ENCODE data around the gene CXCL8.
"Not testable (repeated sequence)": the region's sequence is repeated elsewhere in the genome, so short reads cannot be mapped to it uniquely, and the experiment has no call there.

The CXCL8 gene
- total RNA-seq = 0.36 to 5.9 (median 2.6) reads per million in 4 donors

- DNase-seq = peak in 1 of 5 donors; percentile 23
These were observed at the start of gene CXCL8 for GRCh38 chr4:73740353-73740778. TSS of gene CXCL8 (plus strand) at chr4:73740569. CDS start at chr4:73740659, 90 bp downstream.

GRCh38 chr4:73691201-73691600 is 49.2 kb upstream of the CXCL8 start:
- DNase-seq = not testable (repeated sequence)

- DNase-seq = no peak
These were observed 48.6 kb upstream of the CXCL8 start for GRCh38 chr4:73691759-73692158.

GRCh38 chr4:73692254-73692653 is 48.1 kb upstream of the CXCL8 start:
- no peak for DNase-seq

GRCh38 chr4:73692701-73693100 is 47.7 kb upstream of the CXCL8 start:
- no peak for DNase-seq

GRCh38 chr4:73693811-73694210 is 46.6 kb upstream of the CXCL8 start:
- DNase-seq = no peak

GRCh38 chr4:73698217-73698616 is 42.2 kb upstream of the CXCL8 start:
- DNase-seq = no peak

- DNase-seq = no peak
These were observed 39.3 kb upstream of the CXCL8 start for GRCh38 chr4:73701116-73701515.

- DNase-seq = no peak
These were observed 37.5 kb upstream of the CXCL8 start for GRCh38 chr4:73702796-73703287.

GRCh38 chr4:73703320-73703719 is 37.0 kb upstream of the CXCL8 start:
- no peak for DNase-seq

GRCh38 chr4:73704314-73705055 is 35.9 kb upstream of the CXCL8 start:
- DNase-seq = peak in 1 of 5 donors; percentile 68

GRCh38 chr4:73705056-73705432 is 35.3 kb upstream of the CXCL8 start:
- DNase-seq = no peak

- DNase-seq = no peak
These were observed 34.6 kb upstream of the CXCL8 start for GRCh38 chr4:73705721-73706120.

GRCh38 chr4:73706811-73707210 is 33.6 kb upstream of the CXCL8 start:
- DNase-seq = no peak

GRCh38 chr4:73707269-73707875 is 33.0 kb upstream of the CXCL8 start:
- DNase-seq = no peak

- peak in 1 of 5 donors; percentile 63 for DNase-seq
These were observed 32.3 kb upstream of the CXCL8 start for GRCh38 chr4:73707918-73708577.

- no peak for DNase-seq
These were observed 30.8 kb upstream of the CXCL8 start for GRCh38 chr4:73709451-73710033.

- no peak for DNase-seq
These were observed 30.3 kb upstream of the CXCL8 start for GRCh38 chr4:73710094-73710493.

- DNase-seq = no peak
These were observed 28.4 kb upstream of the CXCL8 start for GRCh38 chr4:73711989-73712388.

- no peak for DNase-seq
These were observed 26.7 kb upstream of the CXCL8 start for GRCh38 chr4:73713650-73714049.

GRCh38 chr4:73714647-73715046 is 25.7 kb upstream of the CXCL8 start:
- DNase-seq = no peak

- no peak for DNase-seq
These were observed 24.7 kb upstream of the CXCL8 start for GRCh38 chr4:73715659-73716058.

Measured in T-helper 1 cell (primary cell).